ENCODE results near the gene TTC39C.

TTC39C gene

DNA sequence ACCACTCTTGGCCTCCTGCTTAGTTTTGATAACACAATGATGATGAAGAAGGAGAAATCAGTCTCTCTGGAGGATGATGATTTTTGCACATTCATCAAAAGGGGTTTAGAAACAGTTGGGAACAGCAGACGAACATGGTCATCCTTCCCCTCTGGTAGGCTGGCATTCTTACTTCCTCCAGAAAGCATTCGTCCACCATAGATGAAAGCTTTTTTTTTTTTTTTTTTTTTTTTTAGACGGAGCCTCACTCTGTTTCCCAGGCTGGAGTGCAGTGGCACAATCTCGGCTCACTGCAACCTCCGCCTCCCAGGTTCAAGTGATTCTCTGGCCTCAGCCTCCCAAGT is 43.5 kb upstream of the TTC39C start:
- TF ChIP-seq, protein P1, sequence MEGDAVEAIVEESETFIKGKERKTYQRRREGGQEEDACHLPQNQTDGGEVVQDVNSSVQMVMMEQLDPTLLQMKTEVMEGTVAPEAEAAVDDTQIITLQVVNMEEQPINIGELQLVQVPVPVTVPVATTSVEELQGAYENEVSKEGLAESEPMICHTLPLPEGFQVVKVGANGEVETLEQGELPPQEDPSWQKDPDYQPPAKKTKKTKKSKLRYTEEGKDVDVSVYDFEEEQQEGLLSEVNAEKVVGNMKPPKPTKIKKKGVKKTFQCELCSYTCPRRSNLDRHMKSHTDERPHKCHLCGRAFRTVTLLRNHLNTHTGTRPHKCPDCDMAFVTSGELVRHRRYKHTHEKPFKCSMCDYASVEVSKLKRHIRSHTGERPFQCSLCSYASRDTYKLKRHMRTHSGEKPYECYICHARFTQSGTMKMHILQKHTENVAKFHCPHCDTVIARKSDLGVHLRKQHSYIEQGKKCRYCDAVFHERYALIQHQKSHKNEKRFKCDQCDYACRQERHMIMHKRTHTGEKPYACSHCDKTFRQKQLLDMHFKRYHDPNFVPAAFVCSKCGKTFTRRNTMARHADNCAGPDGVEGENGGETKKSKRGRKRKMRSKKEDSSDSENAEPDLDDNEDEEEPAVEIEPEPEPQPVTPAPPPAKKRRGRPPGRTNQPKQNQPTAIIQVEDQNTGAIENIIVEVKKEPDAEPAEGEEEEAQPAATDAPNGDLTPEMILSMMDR (conservative IDR thresholded peaks at IDR 0.05), result no peak
- no peak overlapping the region for H3K27ac ChIP-seq

DNA sequence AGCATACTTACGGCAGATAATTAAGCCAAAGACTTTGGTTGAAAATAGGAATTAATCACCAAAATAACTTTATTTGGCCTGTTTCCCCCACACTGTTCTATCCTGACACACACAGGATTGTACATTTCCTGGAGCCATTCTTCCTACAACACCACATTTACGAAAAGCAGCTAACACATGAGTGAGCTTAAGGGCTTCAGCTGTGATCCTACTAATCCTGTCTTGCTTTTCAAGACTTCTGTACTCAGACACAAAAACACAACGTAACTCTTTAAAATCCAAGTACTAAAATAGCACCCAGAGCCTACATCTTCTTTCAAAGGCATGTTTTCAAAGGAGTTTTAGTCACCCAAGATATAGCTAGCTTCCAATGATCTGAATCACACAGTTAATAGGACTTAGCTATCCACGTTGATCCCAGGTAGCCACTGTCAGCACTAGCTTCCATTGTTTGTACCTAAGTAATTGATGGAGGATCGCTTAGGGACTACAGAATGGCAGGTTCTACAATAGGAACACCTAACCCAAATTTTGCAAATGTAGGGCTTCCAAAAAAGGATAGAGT is 42.8 kb upstream of the TTC39C start:
- H3K27ac ChIP-seq, result no peak overlapping the region
- TF ChIP-seq, protein P1 (conservative IDR thresholded peaks at IDR 0.05), result no peak

DNA sequence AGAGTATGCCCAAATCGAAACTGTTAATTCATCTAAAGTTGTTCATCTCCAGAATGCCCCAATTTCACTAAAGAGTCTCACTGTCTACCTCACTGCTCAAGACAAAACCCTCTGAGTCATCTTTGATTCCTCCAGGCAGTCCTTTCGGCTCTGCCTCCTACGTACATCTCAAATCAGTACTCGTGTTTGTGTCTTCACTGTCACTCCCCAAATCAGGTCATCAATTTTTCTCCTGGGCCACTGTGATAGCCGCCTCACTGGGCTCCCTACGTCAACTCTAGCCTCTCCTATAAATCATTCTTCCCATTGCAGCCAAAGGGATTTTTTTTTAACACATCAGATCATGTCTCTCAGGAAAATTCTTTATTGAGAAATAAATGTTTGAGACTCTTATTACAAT is 42.1 kb upstream of the TTC39C start:
- H3K27ac ChIP-seq, result no peak overlapping the region
- TF ChIP-seq, protein P1 (conservative IDR thresholded peaks at IDR 0.05), result no peak

DNA sequence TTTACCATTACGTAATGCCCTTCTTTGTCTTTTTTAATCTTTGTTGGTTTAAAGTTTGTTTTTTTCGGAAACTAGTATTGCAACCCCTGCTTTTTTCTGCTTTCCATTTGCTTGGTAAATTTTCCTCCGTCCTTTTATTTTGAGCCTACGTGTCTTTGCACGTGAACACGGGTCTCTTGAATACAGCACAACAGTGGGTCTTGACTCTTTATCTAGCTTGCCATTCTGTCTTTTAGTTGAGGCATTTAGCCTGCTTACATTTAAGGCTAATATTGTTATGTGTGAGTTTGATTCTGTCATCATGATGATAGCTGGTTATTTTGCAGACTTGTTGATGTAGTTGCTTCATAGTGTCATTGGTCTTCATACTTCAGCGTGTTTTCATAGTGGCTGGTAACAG is 37.5 kb upstream of the TTC39C start:
- TF ChIP-seq, protein P1 (conservative IDR thresholded peaks at IDR 0.05), result no peak
- no peak overlapping the region for H3K27ac ChIP-seq

DNA sequence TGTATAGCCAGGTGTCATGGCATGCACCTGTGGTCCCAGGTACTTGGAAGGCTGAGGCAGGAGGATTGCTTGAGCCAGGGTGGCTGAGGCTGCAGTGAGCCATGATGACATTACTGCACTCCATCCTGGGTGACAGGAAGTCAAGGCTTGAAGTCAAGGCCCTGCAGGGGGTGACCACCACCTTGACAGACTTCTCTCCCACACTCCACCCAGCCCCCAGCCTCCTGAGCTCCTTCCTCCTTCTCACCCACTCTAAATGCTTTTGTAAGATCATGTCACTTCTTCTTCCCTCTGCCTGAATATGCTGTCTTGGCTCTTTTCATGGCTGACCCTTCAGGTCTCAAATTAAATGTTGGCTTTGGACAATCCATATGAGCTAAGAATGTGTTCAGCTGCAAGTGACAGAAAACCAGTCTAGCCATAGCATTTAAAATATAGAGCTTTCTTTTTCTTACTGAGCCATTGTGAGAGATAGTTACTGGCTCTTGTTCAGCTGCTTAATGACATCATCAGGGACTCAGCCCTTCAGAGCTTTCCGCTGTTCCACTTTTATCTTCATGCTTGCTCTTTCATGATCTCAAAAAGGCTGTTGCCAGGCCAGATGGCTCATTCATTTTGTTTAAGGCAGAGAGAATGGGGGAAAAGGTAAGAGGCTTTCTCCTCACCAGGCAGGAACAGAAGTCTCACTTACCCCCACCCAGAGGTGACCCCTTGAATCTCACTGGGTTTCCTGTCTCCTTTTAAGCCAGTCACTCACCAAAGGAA is 36.7 kb upstream of the TTC39C start:
- no peak overlapping the region for H3K27ac ChIP-seq

DNA sequence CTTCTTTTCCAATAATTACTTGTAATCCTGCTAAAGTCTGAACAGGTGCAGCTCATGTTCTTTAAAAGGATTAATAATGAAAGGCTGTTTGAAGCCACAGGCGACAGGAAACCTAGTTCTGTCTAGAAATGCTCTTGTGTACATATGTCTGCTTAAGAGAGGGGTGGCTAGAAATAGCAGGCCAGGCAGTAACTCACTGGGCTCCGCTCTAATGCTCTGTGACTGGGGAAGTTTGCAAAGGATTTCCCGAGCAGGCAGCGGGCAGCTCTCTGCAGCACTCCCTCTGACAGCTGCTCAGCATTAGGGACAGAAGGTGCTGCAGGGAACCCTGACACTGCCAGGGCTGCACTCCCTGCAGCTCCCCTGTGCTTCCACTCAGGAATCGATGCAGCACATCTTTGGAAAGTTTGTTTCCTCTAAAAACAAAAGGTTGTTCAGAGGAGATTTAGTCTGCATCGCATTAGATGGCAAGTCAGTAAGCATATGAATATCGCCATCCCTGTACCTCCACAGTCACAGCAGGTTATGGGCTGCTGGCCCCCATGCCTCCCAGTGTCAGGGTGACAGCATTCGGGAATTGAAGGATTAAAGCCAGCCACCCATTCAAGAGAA is 33.1 kb upstream of the TTC39C start:
- TF ChIP-seq, protein P1 (conservative IDR thresholded peaks at IDR 0.05), result no peak
- no peak overlapping the region for H3K27ac ChIP-seq

More for the DNA sequence above, 36.7 kb upstream of the TTC39C start:
- TF ChIP-seq, protein P1 (conservative IDR thresholded peaks at IDR 0.05), result no peak

DNA sequence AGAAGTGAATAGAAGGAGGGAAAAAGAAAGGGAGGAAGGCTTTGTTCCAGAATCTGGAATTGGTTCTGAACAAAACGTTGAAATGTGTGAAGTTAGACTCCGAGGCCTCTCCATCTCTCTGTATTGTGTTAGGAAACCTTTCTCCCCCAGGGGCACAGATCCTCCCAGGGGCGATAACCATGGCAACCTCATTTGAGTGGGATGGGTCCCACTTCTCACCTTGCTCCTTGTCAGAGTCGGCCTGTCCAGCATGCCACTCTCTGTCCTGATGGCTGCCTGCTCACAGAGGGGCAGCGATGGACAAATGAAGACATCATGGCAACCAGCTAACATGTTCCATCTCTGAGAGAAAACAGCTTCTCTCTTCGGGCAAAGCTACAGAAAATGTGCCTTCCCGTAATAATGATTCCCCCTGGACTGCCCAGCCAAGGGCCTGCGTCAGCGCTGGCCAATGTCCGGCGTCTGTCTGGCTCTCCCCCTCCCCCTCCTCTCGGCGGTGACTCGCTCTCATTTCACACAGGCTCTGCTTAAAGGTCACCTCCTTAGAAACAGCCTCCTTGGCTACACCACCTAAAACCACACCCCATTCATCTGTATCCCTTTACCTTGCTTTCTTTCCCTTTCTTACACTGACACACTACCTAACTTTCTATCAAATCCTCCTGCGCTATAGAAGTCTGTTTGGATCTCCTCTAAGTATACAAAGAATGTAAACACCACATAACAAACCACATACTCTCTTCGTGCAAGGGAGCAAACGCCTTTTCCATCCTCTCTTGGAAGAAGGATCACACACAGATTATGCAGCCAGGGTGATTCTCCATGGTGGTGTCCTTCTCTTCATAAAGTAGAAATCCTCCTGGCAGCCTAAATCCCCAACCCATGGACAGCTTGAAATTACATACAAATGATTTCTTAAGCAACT is 32.1 kb upstream of the TTC39C start:
- peak overlapping the region; percentile 31; the same call in 1 of the 2 replicates for H3K27ac ChIP-seq
- TF ChIP-seq, protein P1 (conservative IDR thresholded peaks at IDR 0.05), result no peak
